HG03442 (cell line): Measurements from ENCODE around the gene ZNF775.

ENCODE experiments used
- ATAC-seq: cut with Tn5 transposase; IDR thresholded peaks from one replicate; pipeline ENCODE4 v1.9.1; 2021; ENCODE audit warnings: mild to moderate bottlenecking, moderate library complexity; ENCODE audit not compliant: unreplicated experiment

Gene ZNF775

DNA sequence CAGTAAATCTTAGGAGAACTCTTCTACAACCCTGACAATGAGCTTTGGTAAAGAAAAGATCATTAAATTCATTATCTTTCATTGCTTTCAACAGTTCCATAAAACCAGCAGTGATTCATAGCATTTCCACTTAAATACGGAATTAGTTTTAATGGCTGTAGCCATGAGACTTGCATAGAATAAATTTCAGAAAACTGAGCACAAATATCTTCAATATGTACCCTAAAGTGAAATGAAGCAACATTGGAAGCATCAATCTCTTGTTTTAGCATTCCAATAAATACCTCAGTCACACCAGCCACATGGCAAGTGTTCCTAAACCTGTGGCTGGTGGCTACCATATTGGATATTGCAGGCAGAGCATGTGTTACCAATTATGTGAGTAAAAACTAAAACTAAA is 34.1 kb upstream of the ZNF775 start:
- no peak for ATAC-seq

GRCh38 chr7:150346922-150347321 is 32.2 kb upstream of the ZNF775 start:
- no peak for ATAC-seq

DNA sequence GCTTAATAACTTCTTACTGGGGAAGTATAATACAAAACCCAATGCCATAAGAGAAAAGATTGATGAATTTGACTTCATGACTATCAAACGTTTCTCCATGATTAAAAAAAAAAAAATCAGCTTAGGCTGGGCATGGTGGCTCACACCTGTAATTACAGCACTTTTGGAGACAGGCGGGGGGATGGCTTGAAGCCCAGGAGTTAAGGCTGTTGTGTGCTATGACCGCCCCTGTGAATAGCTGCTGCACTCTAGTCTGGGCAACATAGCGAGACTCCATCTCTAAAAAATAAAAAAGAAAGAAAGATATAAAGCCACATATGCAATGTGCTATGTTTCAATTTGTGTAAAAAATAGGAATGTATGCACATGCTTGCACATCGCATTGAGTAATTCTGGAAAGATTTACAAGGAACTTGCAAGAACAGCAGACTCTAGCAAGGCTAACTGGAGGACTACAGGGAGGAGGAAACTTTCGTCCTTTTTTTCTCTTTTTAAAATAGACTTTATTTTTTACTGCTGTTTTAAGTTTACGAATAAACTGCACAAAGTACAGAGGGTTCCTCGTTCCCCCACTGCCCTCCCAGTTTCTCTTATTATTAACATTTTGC is 27.4 kb upstream of the ZNF775 start:
- ATAC-seq: no peak

DNA sequence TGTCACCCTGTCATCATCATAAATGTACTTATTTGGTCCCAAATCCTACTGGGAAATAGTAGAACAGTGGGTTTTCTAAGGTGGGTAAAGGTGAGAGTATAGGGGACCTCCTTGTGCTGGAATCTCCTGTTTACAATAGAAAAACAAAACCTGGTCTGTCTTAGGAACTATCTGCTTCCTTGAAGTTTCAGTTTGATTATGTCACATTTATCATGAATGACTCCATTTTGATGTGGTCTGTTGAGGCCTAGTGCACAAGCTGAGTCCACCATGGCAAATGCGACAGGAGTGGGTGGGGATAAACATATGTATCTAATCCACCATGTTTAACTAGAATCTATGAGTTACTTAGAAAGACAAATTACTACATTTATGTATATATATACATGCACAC is 23.5 kb upstream of the ZNF775 start:
- no peak for ATAC-seq

GRCh38 chr7:150356265-150356897 is 22.7 kb upstream of the ZNF775 start:
- no peak for ATAC-seq

GRCh38 chr7:150357270-150357669 is 21.9 kb upstream of the ZNF775 start:
- ATAC-seq: peak; percentile 39

DNA sequence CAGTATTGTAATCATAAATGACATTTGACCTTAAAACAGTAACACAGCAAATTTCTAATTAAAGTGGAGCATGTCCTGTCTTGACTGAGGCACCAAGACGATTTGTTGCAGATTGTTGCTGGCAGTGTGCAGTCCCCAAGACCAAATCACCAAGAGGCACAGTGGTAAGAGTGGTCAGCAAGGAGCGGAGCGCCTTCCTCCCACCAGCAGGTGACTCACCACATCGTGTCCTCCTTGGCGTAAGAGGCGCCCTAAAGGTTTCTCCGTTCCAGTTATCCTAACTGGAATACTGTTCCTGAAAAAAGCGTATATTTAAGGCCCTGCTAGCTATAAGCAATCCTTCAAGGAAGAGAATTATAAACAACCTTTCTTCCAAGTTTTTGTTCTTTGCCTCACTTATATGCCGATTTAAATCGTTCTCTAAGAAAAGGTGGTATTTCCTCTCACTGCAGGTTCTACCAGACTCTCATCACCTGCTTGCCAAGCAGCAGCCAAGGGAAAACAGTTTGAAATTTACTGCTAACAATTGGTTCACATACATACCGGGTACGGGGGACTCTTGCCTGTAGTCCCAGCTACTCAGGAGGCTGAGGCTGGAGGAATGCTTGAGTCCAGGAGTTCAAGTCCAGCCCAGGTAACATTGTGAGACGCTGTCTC is 21.2 kb upstream of the ZNF775 start:
- no peak for ATAC-seq

- ATAC-seq: no peak
These were observed 20.7 kb upstream of the ZNF775 start for GRCh38 chr7:150358433-150358832.

DNA sequence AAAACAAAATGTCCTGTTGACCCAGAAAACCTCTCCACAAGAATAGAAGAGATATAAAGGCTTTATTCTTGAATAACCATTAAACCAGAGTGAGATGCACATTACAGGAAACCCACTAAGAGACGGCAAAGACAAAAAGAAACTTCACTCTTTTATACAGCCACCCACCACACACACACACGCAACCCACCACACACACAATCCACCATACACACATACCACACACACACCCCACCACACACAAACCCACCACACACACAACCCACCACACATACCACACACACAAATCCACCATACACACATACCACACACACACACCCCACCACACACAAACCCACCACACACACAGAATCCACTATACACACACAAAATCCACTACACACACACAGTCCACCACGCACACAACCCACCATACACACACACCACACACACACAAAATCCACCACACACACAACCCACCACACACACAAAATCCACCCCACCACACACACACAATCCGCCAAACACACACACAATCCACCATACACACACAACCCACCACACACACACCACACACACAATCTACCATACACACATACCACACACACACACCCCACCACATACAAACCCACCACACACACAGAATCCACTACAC is 20.0 kb upstream of the ZNF775 start:
- ATAC-seq: no peak

DNA sequence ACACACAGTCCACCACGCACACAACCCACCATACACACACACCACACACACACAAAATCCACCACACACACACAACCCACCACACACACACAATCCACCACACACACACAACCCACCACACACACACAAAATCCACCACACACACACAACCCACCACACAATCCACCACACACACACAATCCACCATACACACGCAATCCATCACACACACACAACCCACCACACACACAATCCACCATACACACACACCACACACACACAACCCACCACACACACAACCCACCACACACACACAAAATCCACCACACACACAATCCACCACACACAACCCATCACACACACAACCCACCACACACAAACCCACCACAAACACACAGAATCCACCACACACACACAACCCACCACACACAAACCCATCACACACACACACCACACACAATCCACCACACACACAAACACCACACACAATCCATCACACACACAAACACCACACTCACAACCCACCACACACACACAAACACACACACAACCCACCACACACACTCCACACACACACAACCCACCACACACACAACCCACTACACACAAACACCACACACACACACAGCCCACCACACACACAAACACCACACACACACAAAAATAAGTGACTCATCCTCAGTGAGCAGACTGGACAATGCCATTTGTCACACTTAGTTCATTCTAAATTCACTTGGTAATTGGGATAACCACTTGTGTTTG is 19.3 kb upstream of the ZNF775 start:
- ATAC-seq: no peak

DNA sequence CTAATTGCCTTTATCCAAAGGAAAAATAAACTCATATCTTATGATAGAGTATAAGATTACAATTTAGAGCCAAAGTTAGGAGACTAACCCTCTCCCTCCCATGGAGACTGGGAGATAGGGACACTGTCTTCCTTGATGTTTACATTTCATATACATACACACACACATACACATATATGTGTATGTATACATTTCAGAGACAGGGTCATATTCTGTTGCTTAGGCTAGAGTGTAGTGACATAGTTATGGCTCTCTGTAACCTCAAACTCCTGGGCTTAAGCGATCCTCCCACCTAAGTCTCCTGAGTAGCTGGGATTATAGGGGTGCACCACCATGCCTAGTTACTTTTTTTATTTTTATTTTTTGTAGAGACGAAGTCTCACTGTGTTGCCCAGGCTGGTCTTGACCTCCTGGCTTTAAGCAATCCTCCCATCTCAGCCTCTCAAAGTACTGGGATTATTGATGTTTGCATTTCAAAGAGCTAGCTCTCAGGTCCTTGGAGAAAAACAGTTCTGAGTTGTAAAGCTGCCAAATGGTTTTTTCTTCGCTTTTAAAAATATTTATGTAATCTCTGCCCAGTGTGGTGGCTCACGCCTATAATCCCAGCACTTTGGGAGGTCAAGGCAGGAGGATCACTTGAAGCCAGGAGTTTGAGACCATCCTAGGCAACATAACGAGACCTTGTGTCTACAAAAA is 18.6 kb upstream of the ZNF775 start:
- no peak for ATAC-seq

DNA sequence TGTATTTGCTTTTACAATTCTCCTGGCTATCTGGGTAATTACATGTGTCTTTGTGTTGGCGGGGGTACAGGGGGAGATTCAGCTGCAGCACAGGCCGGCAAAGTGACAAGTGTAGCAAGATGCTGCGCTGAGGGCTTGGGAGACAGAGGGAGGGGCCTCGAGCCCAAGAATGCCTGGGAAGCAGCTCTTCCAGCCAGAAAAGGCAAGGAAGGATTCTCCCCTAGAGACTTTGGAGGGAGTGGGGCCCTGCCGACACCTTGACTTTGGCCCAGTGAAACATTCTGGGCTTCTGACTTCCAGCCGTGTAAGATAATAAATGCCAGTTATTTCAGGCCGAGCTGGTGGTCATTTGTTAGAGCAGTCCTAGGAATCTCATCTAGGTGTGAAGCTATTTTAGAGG is 17.7 kb upstream of the ZNF775 start:
- ATAC-seq: no peak

GRCh38 chr7:150361807-150362621 is 17.1 kb upstream of the ZNF775 start:
- ATAC-seq: no peak

DNA sequence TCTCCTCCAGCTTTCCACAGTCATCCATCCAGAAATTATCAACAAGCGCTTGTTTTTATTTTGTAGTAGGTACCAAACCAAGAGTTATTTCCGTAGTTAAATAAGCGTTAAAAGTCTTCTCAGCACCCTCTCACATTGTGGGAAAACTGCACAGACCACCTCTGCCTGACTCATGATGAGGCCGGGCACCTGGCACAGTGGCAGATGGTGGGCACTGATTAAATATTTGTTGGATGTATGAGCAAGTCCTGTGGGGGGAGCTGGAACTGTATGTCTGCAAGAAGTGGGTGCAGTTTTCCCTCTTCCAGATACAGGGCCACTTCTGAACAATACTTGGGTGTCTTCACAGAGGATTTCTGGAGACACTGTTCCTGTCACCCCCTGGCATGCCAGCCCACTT is 15.8 kb upstream of the ZNF775 start:
- ATAC-seq: no peak

DNA sequence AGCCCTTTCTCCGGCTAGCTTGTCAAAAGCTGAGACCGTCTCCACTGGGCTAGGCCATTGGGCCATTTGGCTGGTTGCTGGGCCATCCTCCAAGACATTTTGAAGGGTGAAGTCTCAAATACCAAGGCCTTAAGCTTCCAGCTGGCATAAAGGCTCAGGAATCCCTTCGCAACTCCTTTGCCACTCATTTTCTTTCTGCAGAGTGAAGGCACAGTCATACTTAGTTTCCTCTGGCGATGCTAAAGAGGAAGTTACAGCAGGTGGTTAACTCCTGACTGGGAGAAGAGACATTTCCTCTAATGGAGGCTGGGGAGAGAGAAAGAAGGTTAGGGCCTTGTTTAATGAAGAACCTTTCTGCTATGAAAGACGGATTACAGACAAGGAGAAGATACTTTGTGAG is 15.3 kb upstream of the ZNF775 start:
- ATAC-seq: no peak

GRCh38 chr7:150365194-150365593 is 13.9 kb upstream of the ZNF775 start:
- ATAC-seq: no peak

DNA sequence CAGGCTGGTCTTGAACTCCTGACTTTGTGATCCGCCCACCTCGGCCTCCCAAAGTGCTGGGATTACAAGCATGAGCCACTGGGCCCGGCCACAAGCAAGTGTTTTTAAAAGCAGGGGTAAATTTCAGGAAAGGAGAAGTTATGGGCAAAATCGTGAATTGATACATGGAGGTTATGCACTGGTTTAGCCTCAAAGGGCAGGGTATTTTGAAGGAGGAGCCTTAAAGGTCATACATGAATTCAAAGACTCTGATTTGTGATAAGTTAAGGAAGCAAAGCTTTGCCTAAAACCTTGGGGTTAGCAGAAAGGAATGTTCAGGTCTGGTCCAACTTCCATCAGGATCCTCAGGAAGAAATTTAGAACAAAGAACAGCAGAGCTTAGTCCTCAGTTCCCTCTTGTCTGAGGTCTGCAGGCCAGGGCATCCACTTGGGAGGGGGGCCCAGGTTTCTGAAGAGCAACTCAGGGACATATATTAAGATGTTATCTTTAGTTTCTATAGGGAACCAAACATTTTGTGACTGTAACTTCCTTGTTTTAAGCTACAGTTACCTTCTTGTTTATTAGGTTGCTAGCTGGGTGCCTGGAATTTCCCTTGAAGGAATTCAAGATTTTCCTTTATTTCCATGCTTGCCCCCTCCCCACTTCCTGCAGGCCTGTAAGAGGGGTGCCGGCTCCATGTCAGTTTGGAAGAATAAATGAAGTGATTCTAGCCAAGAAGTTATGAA is 13.3 kb upstream of the ZNF775 start:
- ATAC-seq: no peak

GRCh38 chr7:150367677-150368095 is 11.4 kb upstream of the ZNF775 start:
- ATAC-seq: no peak
